Measurements from ENCODE around the gene COX5A.
"Not testable (repeated sequence)": the region's sequence is repeated elsewhere in the genome, so short reads cannot be mapped to it uniquely, and the experiment has no call there.

COX5A gene

DNA sequence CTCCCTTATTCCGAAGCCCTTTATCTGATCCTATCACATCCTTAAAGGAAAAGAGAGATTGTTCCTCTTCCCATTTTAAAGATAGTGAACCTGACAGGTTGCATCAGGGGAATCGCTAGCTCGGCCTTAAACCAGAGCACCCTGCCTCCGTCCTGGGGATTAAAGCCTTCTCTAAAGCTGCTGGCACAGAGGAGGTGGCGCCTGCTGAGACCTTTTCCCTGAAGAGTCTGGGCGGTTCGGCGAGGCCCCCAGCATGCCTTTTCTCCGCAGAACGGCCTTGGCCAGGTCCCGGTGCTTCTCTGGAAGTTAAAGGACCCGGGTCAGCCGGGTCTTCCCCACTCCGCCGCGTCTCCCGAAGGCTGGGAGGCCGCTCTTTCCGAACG is 31.8 kb downstream of the COX5A start:
- peak in 1 of 2 experiments; percentile 21 for DNase-seq (ENCODE audit: low read depth in 1 of 2, low spot score in 1 of 2)

DNA sequence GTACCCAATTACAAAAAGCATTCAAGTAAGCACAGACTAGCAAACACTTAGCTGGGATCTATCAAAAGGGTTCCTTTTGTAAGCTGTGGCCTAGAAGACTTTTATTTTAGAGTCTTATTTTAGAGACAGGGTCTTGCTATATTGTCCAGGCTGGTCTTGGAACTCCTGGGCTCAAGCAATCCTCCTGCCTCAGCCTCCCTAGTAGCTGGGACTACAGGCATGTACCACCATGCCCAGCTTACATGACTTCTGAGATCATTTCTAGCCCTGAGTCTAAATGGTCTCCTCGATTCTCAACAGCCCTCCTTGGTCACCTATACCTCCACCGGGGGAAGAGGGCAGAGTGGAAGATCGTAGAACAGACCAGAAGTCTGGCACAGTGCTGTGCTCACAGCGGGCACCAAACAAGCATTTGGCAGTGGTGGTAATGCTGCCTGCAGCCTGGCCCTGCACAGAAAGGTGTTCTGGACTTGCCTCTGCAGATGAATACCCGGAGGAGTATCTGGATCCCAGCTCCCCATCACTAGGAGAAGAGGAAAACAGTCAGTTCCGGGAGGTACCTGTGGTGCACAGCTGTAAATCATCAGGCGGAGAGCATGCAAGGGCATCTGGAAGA is 33.6 kb downstream of the COX5A start:
- TF ChIP-seq JUND (IDR thresholded peaks at IDR 0.05; ENCODE audit: low read depth) = no peak
- in situ Hi-C loops (cut with HindIII; ENCODE audit: low pct_unique_long_range_greater_than_20kb, low sequenced_read_pairs) = no loop called here
- no peak for DNase-seq (ENCODE audit: low read depth in 1 of 2, low spot score in 1 of 2)

More for the DNA sequence above, 31.8 kb downstream of the COX5A start:
- no peak for TF ChIP-seq JUND (IDR thresholded peaks at IDR 0.05; ENCODE audit: low read depth)
- in situ Hi-C loops (cut with HindIII; ENCODE audit: low pct_unique_long_range_greater_than_20kb, low sequenced_read_pairs) = no loop called here

DNA sequence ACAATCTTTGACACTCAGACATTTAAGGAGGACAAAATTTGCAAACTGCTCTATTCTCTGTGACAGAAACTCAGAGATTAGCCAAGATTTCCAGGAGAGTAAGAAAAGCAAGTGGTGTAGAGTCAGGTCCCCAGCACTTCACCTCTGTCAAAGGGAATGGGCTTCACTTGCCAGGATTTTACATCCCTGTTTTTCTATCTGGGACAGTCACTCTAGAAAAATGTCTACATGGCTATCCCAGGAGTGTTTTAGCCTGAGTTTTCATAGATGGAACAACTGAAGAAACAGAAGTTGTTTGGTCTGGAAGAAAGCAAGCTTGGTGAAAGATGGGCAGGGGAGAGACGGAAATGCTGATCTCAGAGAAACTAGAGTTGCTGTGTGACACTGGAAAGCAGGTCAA is 34.2 kb downstream of the COX5A start:
- TF ChIP-seq JUND (IDR thresholded peaks at IDR 0.05; ENCODE audit: low read depth) = no peak
- DNase-seq (ENCODE audit: low read depth in 1 of 2, low spot score in 1 of 2) = no peak
- in situ Hi-C loops (cut with HindIII; ENCODE audit: low pct_unique_long_range_greater_than_20kb, low sequenced_read_pairs) = no loop called here

DNA sequence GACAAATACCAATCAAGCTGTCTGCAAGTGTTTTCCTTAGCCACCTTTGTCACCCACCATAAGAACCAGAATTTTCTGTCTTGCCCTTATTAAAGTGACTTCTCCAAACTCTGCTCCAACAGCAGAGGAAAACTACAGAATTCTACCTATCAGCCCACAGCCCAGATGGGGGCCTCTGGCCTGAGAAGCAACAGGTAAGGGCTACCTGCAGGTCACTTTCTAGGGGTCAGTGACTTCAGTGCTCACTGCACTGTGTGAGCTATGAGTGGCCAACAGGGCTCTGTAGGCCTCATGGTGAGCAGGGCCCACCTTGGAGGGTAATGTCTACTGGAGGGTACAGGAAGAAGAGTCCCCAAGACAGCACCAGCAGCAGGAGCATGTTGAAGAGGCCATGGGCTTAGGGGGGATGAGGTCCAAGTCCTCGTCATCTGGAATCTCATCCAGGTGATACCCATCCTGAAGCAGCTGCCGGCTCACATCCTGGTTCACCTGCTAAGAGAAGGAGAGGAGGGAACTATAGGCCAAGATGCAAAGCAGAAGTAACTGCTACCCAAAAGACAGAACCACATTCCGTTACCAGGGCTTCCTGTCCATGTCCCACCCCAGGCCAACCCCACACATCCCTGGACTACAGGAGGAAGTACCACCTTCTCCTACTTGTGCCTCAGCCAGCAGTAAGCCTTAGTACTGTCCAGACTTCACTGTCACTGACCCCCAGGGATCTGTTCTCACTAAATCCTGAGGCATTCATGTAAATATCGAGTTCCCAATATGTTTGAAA is 35.4 kb downstream of the COX5A start:
- in situ Hi-C loops (cut with HindIII; ENCODE audit: low pct_unique_long_range_greater_than_20kb, low sequenced_read_pairs) = no loop called here
- no peak for TF ChIP-seq JUND (IDR thresholded peaks at IDR 0.05; ENCODE audit: low read depth)
- no peak for DNase-seq (ENCODE audit: low read depth in 1 of 2, low spot score in 1 of 2)

DNA sequence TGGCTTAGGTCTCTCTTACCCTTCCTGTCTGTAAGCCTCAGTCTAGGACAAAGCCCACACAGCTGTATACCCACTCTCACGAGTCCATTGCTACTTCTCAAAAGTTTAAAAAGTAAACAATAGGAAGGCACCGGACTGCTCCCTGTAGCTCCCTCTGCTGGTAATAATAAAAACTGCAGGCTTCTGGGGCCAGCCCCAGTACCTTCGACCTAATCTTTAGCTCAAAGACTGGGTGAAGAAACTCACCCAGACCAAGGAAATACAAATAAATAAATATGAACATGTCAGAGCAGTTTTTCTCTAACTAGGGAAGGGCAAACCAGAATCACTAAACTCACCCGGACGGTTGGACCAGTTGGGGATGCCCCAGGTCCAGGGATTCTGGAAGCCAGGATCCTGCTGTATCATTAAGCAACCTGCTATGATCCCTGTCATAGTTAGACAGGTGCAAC is 36.2 kb downstream of the COX5A start:
- DNase-seq (ENCODE audit: low read depth in 1 of 2, low spot score in 1 of 2) = peak; percentile 75 to 77
- TF ChIP-seq JUND (IDR thresholded peaks at IDR 0.05; ENCODE audit: low read depth) = no peak
- in situ Hi-C loops (cut with HindIII; ENCODE audit: low pct_unique_long_range_greater_than_20kb, low sequenced_read_pairs) = no loop called here

DNA sequence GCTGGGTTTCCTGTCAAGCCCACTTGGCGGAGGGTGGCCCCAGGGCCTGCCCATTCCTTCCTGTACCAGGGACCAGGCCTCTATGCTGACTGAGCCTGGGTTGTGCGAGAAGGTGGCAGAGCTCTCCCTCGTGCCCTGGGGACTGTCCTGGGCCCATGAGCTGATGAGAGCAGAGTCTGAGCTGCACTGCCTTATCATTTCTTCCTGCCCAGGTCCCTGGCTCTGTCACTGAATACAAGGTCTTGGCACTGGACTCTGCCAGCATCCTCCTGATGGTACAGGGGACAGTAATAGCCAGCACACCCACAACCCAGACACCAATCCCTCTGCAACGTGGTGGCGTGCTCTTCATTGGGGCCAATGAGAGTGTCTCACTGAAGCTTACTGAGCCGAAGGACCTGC is 40.6 kb downstream of the COX5A start:
- in situ Hi-C loops (cut with HindIII; ENCODE audit: low pct_unique_long_range_greater_than_20kb, low sequenced_read_pairs) = no loop called here
- no peak for DNase-seq (ENCODE audit: low read depth in 1 of 2, low spot score in 1 of 2)
- no peak for TF ChIP-seq JUND (IDR thresholded peaks at IDR 0.05; ENCODE audit: low read depth)

DNA sequence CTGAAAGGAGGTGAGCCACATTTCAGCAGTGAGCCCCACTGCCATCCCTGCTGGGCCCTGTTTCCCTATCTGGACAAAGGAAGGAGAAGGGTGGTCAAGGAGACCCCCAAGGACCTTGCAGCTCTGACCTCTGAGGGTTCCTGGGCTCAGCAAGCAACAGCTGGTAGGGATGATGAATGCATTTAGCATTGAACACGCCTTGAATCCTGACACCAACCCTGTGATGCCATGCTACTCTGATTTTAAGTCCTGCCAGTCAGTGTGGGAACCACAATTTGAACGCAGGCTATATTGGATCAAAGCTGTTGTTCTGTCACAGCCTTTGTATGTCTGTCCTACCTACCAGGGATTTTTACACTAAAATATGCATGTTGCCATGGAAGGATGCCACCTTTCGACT is 41.6 kb downstream of the COX5A start:
- DNase-seq (ENCODE audit: low read depth in 1 of 2, low spot score in 1 of 2) = no peak
- no peak for TF ChIP-seq JUND (IDR thresholded peaks at IDR 0.05; ENCODE audit: low read depth)
- in situ Hi-C loops (cut with HindIII; ENCODE audit: low pct_unique_long_range_greater_than_20kb, low sequenced_read_pairs) = no loop called here

DNA sequence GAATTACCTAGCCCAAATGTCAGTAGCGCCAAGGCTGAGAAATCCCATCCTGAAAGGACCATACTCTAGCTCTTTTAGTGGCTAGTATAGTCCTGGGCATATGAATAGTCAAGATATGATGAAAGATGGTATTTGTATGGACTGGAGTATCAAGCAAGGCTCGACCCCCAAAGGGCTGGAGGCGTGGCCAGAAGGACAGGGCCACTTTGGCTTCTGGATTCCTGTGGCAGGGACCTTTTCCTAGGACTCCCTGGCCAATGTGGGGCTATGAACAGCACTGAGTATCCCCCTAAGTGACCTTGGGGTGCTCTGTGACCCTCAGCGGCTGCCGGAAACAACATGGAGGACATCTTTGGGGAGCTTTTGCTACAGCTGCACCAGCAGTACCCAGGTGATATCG is 42.0 kb downstream of the COX5A start:
- in situ Hi-C loops (cut with HindIII; ENCODE audit: low pct_unique_long_range_greater_than_20kb, low sequenced_read_pairs) = no loop called here
- no peak for DNase-seq (ENCODE audit: low read depth in 1 of 2, low spot score in 1 of 2)
- TF ChIP-seq JUND (IDR thresholded peaks at IDR 0.05; ENCODE audit: low read depth) = no peak

DNA sequence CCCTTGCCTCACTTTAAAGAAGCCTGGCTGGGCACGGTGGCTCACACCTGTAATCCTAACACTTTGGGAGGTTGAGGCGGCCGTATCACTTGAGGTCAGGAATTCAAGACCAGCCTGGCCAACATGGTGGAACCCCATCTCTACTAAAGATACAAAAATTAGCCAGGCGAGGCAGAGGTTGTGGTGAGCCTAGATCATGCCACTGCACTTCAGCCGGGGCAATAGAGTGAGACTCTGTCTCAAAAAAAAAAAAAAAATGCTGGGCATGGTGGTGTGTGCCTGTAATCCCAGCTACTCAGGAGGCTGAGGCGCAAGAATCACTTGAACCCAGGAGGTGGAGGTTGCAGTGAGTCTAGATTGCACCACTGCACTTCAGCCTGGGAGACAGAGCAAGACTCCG is 43.5 kb downstream of the COX5A start:
- in situ Hi-C loops (cut with HindIII; ENCODE audit: low pct_unique_long_range_greater_than_20kb, low sequenced_read_pairs); DNase-seq (ENCODE audit: low read depth in 1 of 2, low spot score in 1 of 2): not testable (repeated sequence)

DNA sequence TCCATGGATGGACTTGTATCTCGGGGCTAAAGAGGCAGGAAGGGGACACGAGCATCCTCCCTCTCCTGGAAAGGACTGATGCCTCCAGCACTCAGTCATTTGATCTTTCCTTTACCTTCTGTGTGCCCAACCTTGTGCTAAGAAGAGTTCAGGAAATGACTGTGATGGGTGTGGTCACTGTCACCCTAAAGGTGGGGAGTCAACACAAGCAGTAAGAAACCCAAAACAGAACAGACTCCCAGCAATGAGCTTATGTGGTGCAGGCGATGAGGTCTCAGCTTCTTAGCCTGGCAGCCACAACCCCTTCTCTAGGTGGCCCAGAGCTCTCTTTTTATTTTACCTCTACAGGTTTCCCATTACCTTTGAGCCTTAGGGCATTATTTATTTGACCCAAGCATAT is 44.2 kb downstream of the COX5A start:
- TF ChIP-seq JUND (IDR thresholded peaks at IDR 0.05; ENCODE audit: low read depth) = no peak
- in situ Hi-C loops (cut with HindIII; ENCODE audit: low pct_unique_long_range_greater_than_20kb, low sequenced_read_pairs) = no loop called here

DNA sequence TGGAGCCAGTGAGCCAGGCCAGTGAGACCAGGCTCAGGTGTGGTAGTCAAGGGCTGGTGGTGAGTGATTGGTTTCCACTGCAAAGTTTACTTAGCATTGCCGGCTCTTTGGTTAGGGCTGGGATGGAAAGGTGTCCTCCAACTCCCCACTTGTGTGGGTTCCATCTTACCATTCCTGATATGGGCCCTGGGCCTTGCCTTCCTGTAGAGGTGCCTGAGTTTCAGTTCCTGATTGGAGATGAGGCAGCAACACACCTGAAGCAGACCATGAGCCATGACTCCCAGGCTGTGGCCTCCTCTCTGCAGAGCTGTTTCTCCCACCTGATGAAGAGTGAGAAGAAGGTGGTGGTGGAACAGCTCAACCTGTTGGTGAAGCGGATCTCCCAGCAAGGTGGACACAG is 44.9 kb downstream of the COX5A start:
- no peak for TF ChIP-seq JUND (IDR thresholded peaks at IDR 0.05; ENCODE audit: low read depth)
- DNase-seq (ENCODE audit: low read depth in 1 of 2, low spot score in 1 of 2) = no peak
- in situ Hi-C loops (cut with HindIII; ENCODE audit: low pct_unique_long_range_greater_than_20kb, low sequenced_read_pairs) = no loop called here

More for the DNA sequence above, 44.2 kb downstream of the COX5A start:
- no peak for DNase-seq (ENCODE audit: low read depth in 1 of 2, low spot score in 1 of 2)

DNA sequence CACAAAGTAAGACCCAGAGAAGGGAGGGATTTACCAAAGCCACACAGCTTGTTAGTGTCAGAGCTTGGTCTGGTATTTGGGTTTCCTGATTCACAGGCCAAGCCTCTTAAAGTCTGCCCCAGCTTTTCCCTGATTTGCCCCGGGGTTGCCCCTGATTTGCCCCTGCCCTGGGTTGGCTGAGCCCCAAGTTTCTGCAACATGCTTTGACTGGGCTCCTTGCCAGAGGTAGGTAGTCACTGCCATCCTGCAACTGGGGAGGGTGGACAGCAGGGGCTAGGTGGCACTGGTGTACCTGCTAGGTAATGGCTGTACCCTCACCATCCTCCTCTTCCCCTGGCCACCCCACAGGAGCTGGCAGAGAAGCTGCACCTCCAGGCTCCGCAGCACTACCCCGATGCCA is 45.6 kb downstream of the COX5A start:
- no peak for TF ChIP-seq JUND (IDR thresholded peaks at IDR 0.05; ENCODE audit: low read depth)
- no peak for DNase-seq (ENCODE audit: low read depth in 1 of 2, low spot score in 1 of 2)
- in situ Hi-C loops (cut with HindIII; ENCODE audit: low pct_unique_long_range_greater_than_20kb, low sequenced_read_pairs) = no loop called here

DNA sequence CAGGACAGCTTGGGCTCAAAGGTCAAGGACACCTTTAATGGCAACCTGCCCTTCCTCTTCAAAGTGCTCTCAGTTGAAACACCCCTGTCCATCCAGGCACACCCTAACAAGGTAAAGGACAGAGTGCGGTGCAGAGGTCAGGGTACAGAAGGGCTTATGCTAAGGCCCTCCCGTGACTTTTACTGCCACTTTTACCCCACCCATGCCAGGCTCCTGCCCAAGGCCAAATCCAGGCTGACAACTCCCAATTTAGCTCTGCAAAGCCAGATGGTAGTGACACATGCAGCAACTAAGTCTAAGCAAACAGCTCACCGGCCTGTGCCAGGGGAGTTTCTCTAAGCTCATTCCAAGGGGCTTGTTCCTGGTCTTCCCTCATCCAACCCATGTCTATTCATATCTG is 46.4 kb downstream of the COX5A start:
- in situ Hi-C loops (cut with HindIII; ENCODE audit: low pct_unique_long_range_greater_than_20kb, low sequenced_read_pairs) = no loop called here
- DNase-seq (ENCODE audit: low read depth in 1 of 2, low spot score in 1 of 2) = no peak
- no peak for TF ChIP-seq JUND (IDR thresholded peaks at IDR 0.05; ENCODE audit: low read depth)

DNA sequence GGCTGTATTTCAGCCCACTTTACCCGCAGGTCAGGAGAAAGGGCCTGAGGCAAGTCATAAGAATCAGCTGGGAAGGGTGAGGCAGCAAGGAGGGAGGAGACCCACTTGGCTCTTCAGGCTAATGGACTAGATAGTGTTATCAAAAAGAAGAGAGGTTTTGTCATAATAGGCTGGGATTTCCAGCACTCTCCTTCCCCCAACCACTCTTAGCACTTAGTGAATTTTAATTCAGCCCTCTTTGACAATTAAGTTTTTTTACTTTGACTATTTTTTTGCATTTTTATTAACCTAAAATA is 47.3 kb downstream of the COX5A start:
- no peak for DNase-seq (ENCODE audit: low read depth in 1 of 2, low spot score in 1 of 2)
- TF ChIP-seq JUND (IDR thresholded peaks at IDR 0.05; ENCODE audit: low read depth) = no peak
- in situ Hi-C loops (cut with HindIII; ENCODE audit: low pct_unique_long_range_greater_than_20kb, low sequenced_read_pairs) = no loop called here

All from T47D (cell line).